Measurements from ENCODE around the gene SLCO3A1. TPM values are rescaled to one million over a fixed set of nuclear protein-coding genes. Genes with fewer than 3 reads are reported as not detected.

Gene SLCO3A1
- total RNA-seq, 3 donors from 2014 or later: 8.5 to 14.1 (median 13.6) TPM

- intact Hi-C loops (cut with DNase I; ENCODE audit: low total_unique reads): no loop called here
- no peak overlapping the region for H3K4me3 ChIP-seq
- no peak for TF ChIP-seq CTCF (IDR thresholded peaks at IDR 0.05)
- TF ChIP-seq POLR2AphosphoS5 (IDR thresholded peaks at IDR 0.05): no peak
- TF ChIP-seq POLR2A (IDR thresholded peaks at IDR 0.05): no peak
- no peaks in the 10 kb centered on the region for H3K36me3 ChIP-seq
- no peak overlapping the region for H3K27ac ChIP-seq
- no peak for DNase-seq (ENCODE audit: low spot score in 2 of 2)
- no peaks in the 10 kb centered on the region for H3K9me3 ChIP-seq
- no peaks in the 10 kb centered on the region for H3K27me3 ChIP-seq
- H3K4me1 ChIP-seq: no peaks in the 10 kb centered on the region
Observed at GRCh38 chr15:91845720-91846119, 7.8 kb upstream of the SLCO3A1 start.

GRCh38 chr15:91849180-91849579, 4.3 kb upstream of the SLCO3A1 start:
- intact Hi-C loops (cut with DNase I; ENCODE audit: low total_unique reads): no loop called here
- no peak for DNase-seq (ENCODE audit: low spot score in 2 of 2)
- TF ChIP-seq POLR2A (IDR thresholded peaks at IDR 0.05) (no peak), CTCF (IDR thresholded peaks at IDR 0.05) (no peak), POLR2AphosphoS5 (IDR thresholded peaks at IDR 0.05) (no peak)
- H3K9me3 ChIP-seq: no peaks in the 10 kb centered on the region
- H3K36me3 ChIP-seq: no peaks in the 10 kb centered on the region
- H3K4me3 ChIP-seq: no peak overlapping the region
- peaks cover 0 to 7% of the 10 kb centered on the region in 2 donors for H3K4me1 ChIP-seq
- H3K27ac ChIP-seq: no peak overlapping the region
- H3K27me3 ChIP-seq: no peaks in the 10 kb centered on the region

- Histone ChIP-seq H3K27ac (no peak overlapping the region), H3K4me1 (peaks cover 0 to 7% of the 10 kb centered on the region in 2 donors), H3K4me3 (no peak overlapping the region), H3K9me3 (no peaks in the 10 kb centered on the region), H3K36me3 (no peaks in the 10 kb centered on the region), H3K27me3 (no peaks in the 10 kb centered on the region)
- TF ChIP-seq POLR2AphosphoS5 (IDR thresholded peaks at IDR 0.05) (no peak), POLR2A (IDR thresholded peaks at IDR 0.05) (no peak), CTCF (IDR thresholded peaks at IDR 0.05) (peak in 2 of 3 donors; percentile 27 to 33)
- DNase-seq (ENCODE audit: low spot score in 2 of 2): no peak
- intact Hi-C loops (cut with DNase I; ENCODE audit: low total_unique reads): no loop called here
Observed at GRCh38 chr15:91849749-91850161, 3.8 kb upstream of the SLCO3A1 start.

GRCh38 chr15:91852741-91853510, 582 bp upstream of the SLCO3A1 start:
- intact Hi-C loops (cut with DNase I; ENCODE audit: low total_unique reads): no loop called here
- Histone ChIP-seq H3K4me1 (peaks cover 3 to 11% of the 10 kb centered on the region in 2 donors), H3K27me3 (no peaks in the 10 kb centered on the region), H3K27ac (peak overlapping the region; percentile 87 to 93), H3K4me3 (peak overlapping the region; percentile 71 to 80 (median 74)), H3K36me3 (no peaks in the 10 kb centered on the region), H3K9me3 (no peaks in the 10 kb centered on the region)
- DNase-seq (ENCODE audit: low spot score in 2 of 2): peak; percentile 52 to 53
- TF ChIP-seq CTCF (IDR thresholded peaks at IDR 0.05) (peak; percentile 25 to 75 (median 60)), POLR2AphosphoS5 (IDR thresholded peaks at IDR 0.05) (no peak)

GRCh38 chr15:91853948-91854638, 585 bp downstream of the SLCO3A1 start:
- peak in 1 of 2 donors; percentile 41 for DNase-seq (ENCODE audit: low spot score in 2 of 2)
- H3K9me3 ChIP-seq: no peaks in the 10 kb centered on the region
- TF ChIP-seq POLR2AphosphoS5 (IDR thresholded peaks at IDR 0.05) (no peak), CTCF (IDR thresholded peaks at IDR 0.05) (peak in 1 of 3 donors; percentile 23)
- peak overlapping the region; percentile 87 to 93 for H3K27ac ChIP-seq
- H3K36me3 ChIP-seq: no peaks in the 10 kb centered on the region
- peaks cover 3 to 11% of the 10 kb centered on the region in 2 donors for H3K4me1 ChIP-seq
- peak overlapping the region; percentile 71 to 80 (median 74) for H3K4me3 ChIP-seq
- H3K27me3 ChIP-seq: no peaks in the 10 kb centered on the region
- intact Hi-C loops (cut with DNase I; ENCODE audit: low total_unique reads): no loop called here
